GM19463 (cell line): ENCODE results near the gene MAP4K1.
"Not testable (repeated sequence)": the region's sequence is repeated elsewhere in the genome, so short reads cannot be mapped to it uniquely, and the experiment has no call there.

Experiments
- ATAC-seq: cut with Tn5 transposase; IDR thresholded peaks from one replicate; pipeline ENCODE4 v1.9.1; 2021; ENCODE audit warnings: mild to moderate bottlenecking, moderate library complexity; ENCODE audit not compliant: unreplicated experiment

Gene MAP4K1

DNA sequence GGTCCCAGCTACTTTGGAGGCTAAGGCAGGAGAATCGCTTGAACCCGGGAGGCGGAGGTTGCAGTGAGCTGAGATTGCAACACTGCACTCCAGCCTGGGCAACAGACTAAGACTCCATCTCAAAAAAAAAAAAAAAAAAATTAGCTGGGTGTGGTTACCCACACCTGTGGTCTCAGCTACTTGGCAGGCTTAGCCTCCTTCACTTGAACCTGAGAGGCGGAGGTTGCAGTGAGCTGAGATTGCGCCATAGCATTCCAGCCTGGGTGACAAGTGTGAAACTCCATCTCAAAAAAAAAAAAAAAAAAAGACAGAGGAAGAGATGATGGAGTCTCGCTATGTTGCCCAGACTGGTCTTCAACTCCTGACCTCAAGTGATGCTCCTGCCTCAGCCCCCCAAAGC is 38.4 kb downstream of the MAP4K1 start:
- ATAC-seq, result not testable (repeated sequence)

DNA sequence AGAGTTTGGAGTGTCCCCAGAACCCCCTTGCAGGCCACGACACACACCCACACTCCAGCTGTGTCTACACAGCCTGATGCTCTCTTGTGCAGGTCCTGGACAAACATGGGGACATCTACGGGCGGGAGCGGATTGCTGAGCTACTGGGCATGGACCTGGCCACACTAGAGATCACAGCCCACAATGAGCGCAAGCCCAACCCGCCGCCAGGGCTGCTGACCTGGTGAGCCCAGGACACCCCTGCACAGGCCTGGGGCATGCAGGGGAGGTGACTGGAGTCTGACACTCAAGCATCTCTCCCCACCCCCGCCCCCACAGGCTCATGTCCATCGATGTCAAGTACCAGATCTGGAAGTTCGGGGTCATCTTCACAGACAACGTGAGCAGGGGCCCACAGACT is 39.9 kb downstream of the MAP4K1 start:
- no peak for ATAC-seq

DNA sequence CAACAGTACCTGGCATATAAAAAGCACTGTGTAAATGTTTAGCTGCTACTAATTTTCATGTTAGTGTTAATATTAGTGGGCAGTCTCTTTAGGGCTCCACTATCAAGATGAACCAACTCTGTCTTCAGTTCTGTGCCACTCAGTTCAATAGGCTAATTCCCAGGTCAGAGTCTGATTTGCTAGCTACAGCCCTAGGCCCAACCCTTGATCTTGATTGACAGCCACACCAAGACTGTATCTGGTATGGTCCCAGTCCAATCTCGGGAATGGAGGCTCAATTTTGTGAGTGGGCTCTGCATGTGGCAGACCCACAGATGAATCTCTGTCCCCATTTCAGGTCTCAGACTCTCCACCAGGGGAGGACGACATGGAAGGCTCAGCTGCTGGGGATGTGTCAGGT is 46.1 kb downstream of the MAP4K1 start:
- ATAC-seq, result no peak

DNA sequence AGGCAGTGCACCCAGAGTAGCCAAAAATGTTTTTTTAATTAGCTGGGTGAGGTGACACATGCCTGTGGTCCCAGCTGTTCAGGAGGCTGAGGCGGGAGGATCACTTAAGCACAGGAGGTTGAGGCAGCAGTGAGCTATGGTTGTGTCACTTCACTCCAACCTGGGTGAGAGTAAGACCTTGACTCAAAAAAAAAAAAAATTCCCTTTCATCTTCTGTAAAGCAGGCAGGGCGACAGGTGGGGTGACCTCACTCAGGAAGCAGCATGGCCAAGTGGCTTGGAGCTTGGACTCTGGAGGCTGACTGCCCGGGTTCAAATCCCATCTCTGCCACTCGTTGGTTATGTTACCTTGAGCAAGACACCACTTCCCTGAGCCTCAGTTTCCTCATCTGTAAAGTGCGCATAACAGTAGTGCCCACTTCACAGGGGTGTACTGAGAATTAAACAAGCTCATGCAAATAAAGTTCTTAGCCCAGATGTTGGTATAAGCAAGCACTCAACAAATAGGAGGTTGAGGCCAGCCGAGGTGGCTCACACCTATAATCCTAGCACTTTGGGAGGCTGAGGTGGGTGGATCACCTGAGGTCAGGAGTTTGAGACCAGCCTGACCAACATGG is 48.3 kb downstream of the MAP4K1 start:
- no peak for ATAC-seq

DNA sequence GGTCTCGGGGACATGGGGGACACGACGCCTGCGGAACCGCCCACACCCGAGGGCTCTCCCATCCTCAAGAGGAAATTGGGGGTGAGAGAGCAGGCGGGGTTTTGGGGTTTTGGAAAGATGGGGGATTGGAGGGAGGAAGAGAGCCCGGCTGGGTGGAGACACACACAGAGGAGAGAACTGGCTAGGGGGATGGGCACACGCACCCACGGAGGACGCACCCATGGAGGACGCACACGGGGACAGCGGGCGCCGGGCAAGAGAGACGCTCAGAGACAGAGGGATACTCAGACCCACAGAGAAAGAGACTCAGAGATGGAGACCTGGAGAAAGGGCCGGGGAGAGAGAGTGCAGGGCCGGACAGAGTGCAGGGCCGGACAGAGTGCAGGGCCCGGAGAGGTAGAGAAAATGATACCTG is 52.1 kb downstream of the MAP4K1 start:
- ATAC-seq, result no peak

DNA sequence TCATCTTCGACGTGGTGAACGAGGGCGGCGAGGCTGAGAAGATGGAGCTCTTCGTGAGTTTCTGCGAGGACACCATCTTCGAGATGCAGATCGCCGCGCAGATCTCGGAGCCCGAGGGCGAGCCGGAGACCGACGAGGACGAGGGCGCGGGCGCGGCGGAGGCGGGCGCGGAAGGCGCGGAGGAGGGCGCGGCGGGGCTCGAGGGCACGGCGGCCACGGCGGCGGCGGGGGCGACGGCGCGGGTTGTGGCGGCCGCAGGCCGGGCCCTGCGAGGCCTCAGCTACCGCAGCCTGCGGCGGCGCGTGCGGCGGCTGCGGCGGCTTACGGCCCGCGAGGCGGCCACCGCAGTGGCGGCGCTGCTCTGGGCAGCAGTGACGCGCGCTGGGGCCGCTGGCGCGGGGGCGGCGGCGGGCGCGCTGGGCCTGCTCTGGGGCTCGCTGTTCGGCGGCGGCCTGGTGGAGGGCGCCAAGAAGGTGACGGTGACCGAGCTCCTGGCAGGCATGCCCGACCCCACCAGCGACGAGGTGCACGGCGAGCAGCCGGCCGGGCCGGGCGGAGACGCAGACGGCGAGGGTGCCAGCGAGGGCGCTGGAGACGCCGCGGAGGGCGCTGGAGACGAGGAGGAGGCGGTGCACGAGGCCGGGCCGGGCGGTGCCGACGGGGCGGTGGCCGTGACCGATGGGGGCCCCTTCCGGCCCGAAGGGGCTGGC is 52.6 kb downstream of the MAP4K1 start:
- no peak for ATAC-seq

DNA sequence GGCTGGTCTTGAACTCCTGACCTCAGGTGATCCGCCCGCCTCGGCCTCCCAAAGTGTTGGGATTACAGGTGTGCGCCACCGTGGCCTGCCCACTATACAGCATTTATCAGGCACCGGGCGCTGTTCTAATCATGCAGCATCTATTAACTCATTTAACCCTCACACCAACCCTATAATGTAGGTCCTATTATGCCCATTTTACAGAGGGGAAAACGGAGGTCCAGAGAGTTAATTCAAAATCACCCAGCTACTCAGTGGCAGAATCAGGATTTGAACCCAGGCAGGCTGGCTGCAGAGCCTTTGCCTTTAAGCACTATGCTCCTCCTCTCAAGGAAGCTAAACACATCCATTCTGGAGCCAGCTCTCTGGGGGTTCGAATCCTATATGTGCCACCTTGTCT is 54.3 kb downstream of the MAP4K1 start:
- no peak for ATAC-seq

DNA sequence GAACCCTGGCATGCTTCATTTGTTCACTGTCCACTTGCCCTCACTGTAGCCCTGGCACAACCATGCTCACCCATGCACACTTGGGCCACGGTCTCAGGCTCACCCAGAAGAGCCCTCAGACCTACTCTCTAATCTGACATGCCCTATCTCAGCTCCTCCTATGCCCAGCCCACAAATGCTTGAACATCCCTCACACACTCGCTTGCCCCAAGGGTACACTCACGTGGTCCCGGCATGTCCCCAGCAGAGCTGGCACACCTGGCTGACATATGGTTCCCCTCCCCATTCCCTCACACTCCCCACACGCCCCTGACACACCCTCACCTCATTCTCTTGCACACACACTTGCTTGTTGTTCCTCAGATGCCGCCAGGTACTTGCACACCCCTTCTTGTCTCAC is 55.7 kb downstream of the MAP4K1 start:
- ATAC-seq, result no peak

- no peak for ATAC-seq
Measured at GRCh38 chr19:38561658-38562057, 56.1 kb downstream of the MAP4K1 start.

- ATAC-seq, result no peak
Measured at GRCh38 chr19:38561053-38561606, 56.6 kb downstream of the MAP4K1 start.

- ATAC-seq, result peak; percentile 72
Measured at GRCh38 chr19:38559428-38560401, 58.0 kb downstream of the MAP4K1 start.

GRCh38 chr19:38558933-38559332 is 58.8 kb downstream of the MAP4K1 start:
- not testable (repeated sequence) for ATAC-seq

DNA sequence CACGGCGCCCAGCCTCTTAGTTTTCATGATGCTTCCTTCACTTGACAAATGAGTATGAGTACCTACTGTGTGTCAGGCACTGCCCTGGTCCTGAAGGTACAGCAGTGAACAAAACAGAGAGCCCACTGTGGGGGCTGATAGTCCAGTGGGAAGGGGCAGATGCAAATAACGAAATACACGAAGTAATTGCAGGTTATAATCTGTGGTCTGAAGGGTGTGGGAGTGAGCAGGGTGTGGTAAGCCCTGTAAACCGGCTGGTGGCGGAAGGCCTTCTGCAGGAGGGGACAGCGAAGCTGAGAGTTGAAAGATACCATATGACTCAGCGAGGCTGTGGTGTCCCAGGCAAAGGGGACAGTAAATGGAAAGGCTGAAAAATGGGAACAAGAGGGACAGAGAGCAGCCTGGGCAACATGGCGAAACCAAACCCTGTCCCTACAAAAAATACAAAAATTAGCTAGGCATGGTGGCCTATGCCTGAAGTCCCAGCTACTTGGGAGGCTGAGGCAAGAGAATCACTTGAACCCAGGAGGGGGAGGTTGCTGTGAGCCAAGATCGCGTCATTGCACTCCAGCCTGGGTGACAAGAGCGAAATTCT is 60.5 kb downstream of the MAP4K1 start:
- ATAC-seq, result peak; percentile 60

- no peak for ATAC-seq
Measured at GRCh38 chr19:38556521-38557174, 61.1 kb downstream of the MAP4K1 start.

- ATAC-seq, result no peak
Measured at GRCh38 chr19:38555200-38555599, 62.6 kb downstream of the MAP4K1 start.

DNA sequence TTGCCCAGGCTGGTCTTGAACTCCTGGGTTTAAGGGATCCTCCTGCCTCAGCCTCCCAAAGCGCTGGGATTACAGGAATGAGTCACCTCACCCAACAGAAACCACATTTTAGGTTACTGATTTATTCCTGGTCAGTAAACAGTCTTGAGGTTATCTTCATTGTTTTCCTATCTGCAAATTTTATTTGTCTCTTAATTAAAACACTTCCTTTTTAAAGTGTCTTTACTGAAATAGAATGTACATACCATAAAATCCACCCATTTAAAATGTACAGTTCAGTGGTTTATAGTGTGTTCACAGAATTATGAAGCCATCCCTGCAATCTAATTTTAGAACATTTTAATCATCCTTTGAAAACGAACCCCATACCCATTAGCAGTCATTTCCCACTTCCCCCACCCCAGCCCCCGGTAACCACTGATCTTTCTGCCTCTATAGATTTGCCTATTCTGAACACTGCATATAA is 63.0 kb downstream of the MAP4K1 start:
- no peak for ATAC-seq

DNA sequence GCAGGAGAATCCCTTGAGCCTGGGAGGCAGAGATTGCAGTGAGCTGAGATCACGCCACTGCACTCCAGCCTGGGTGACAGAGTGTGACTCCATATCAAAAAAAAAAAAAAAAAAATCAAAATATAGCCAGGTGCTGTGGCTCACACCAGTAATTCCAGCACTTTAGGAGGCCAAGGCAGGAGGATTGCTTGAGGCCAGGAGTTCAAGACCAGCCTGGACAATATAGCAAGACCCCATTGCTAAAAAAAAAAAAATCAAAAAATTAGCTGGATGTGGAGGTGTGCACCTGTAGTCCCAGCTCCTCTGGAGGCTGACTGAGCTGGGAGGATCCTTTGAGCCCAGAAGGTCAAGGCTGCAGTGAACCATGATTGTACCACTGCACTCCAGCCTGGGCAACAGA is 64.5 kb downstream of the MAP4K1 start:
- not testable (repeated sequence) for ATAC-seq

DNA sequence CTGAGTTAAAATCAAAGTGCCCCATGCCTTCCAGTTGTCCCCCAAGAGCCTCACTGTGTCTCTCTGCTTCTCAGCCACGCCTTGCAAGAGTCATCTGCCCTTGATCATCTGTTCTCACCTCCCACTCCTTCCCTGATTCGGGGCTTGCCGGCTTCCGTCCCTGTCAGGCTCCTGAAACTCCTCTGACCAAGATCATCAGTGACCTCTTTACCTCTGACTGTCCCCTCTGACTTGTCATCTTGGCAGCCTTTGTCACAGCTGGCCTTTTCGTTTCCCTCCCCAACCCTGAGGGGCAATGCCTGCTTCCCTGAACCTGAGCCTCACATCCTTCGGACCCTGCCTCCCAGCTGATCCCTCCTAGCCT is 66.3 kb downstream of the MAP4K1 start:
- ATAC-seq, result no peak

- no peak for ATAC-seq
Measured at GRCh38 chr19:38550376-38550775, 67.4 kb downstream of the MAP4K1 start.

DNA sequence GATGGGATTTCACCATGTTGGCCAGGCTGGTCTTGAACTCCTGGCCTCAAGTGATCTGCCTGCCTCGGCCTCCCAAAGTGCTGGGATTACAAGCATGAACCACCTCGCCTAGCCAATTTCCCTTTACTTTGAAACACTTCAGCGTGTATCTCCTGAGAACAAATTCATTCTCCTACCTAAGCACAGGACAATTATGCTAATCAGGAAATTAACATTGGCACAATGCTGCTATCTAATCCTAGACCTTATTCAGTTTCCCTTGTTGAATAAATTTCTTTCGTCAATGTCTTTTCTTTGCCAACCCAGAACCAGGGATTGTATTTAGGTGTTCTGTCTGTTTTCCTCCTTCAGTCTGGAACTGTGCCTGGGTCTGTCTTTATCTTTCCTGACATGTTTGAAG is 67.8 kb downstream of the MAP4K1 start:
- no peak for ATAC-seq
